ENCODE data around the gene GHR.

- TF ChIP-seq RAD21 (IDR thresholded peaks at IDR 0.05; ENCODE audit: low read depth) (no peak), CREB1 (IDR thresholded peaks at IDR 0.05; ENCODE audit: low read depth) (no peak), YY1 (IDR thresholded peaks at IDR 0.05; ENCODE audit: low read depth) (no peak), TAF1 (IDR thresholded peaks at IDR 0.05; ENCODE audit: low read depth) (no peak), FOXM1 (IDR thresholded peaks at IDR 0.05; ENCODE audit: borderline replicate concordance, low read depth) (no peak), TEAD4 (IDR thresholded peaks at IDR 0.05) (no peak), EP300 (IDR thresholded peaks at IDR 0.05; ENCODE audit: borderline replicate concordance) (no peak), MAX (IDR thresholded peaks at IDR 0.05) (no peak)
- TF ChIP-seq, protein P1, sequence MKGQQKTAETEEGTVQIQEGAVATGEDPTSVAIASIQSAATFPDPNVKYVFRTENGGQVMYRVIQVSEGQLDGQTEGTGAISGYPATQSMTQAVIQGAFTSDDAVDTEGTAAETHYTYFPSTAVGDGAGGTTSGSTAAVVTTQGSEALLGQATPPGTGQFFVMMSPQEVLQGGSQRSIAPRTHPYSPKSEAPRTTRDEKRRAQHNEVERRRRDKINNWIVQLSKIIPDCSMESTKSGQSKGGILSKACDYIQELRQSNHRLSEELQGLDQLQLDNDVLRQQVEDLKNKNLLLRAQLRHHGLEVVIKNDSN (IDR thresholded peaks at IDR 0.05) = no peak
- TF ChIP-seq, protein P2, sequence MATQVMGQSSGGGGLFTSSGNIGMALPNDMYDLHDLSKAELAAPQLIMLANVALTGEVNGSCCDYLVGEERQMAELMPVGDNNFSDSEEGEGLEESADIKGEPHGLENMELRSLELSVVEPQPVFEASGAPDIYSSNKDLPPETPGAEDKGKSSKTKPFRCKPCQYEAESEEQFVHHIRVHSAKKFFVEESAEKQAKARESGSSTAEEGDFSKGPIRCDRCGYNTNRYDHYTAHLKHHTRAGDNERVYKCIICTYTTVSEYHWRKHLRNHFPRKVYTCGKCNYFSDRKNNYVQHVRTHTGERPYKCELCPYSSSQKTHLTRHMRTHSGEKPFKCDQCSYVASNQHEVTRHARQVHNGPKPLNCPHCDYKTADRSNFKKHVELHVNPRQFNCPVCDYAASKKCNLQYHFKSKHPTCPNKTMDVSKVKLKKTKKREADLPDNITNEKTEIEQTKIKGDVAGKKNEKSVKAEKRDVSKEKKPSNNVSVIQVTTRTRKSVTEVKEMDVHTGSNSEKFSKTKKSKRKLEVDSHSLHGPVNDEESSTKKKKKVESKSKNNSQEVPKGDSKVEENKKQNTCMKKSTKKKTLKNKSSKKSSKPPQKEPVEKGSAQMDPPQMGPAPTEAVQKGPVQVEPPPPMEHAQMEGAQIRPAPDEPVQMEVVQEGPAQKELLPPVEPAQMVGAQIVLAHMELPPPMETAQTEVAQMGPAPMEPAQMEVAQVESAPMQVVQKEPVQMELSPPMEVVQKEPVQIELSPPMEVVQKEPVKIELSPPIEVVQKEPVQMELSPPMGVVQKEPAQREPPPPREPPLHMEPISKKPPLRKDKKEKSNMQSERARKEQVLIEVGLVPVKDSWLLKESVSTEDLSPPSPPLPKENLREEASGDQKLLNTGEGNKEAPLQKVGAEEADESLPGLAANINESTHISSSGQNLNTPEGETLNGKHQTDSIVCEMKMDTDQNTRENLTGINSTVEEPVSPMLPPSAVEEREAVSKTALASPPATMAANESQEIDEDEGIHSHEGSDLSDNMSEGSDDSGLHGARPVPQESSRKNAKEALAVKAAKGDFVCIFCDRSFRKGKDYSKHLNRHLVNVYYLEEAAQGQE (IDR thresholded peaks at IDR 0.05; ENCODE audit: low read depth) = no peak
Measured at GRCh38 chr5:42404366-42404765, 18.9 kb upstream of the GHR start.
